Loucy (cell line): ENCODE data around the gene WDR1.

Source experiments
- EZH2phosphoT487 ChIP-seq: fragments of 200-600 bp; IDR thresholded peaks from 2 replicates; pipeline ENCODE4 v1.6.1; 2018; ENCODE audit warnings: antibody characterized with exemption, mild to moderate bottlenecking, moderate library complexity, borderline replicate concordance
- TF ChIP-seq, protein P1 (sequence below): fragments of 200-600 bp; sonication (generic); conservative IDR thresholded peaks from 2 replicates; pipeline ENCODE4 v1.5.1; 2014; ENCODE audit warnings: mild to moderate bottlenecking, antibody characterized with exemption, low read length

DNA sequence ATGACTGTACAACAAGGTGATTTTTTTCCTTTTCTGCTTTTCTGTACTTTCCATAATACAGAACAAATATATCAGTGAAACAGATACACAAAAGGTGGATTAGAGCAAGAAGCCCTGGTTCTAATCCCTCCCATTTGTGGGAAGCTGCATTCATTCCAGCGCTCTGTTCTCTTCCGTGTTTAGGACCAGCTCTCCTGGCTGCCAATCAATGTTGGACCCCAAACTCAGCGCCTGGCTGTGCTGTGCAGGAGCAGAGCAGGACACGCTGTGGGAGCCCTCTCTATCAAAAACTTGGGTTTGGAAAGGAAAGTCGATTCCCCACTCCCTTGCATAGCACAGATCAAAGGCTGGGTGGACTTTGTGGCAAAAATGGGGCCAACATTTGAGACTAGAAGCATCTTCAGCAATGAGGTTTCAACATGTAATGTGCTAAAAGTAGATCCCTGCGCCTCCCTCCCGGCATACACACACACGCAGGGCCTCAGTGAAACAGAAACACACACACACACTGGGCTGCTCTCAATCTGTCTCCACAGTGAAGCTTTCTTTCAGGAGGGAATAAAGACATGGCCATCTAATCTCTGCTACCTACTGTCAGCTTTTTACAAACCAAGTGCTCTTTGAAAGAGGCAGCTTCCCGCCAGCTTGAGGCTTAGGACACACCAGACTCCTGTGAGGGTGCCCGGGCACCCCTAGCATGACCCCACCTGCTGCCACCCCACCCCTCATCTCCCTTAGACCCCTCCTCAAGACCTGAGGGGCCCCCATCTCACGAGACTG, 12.2 kb downstream of the WDR1 start:
- TF ChIP-seq, protein P1, sequence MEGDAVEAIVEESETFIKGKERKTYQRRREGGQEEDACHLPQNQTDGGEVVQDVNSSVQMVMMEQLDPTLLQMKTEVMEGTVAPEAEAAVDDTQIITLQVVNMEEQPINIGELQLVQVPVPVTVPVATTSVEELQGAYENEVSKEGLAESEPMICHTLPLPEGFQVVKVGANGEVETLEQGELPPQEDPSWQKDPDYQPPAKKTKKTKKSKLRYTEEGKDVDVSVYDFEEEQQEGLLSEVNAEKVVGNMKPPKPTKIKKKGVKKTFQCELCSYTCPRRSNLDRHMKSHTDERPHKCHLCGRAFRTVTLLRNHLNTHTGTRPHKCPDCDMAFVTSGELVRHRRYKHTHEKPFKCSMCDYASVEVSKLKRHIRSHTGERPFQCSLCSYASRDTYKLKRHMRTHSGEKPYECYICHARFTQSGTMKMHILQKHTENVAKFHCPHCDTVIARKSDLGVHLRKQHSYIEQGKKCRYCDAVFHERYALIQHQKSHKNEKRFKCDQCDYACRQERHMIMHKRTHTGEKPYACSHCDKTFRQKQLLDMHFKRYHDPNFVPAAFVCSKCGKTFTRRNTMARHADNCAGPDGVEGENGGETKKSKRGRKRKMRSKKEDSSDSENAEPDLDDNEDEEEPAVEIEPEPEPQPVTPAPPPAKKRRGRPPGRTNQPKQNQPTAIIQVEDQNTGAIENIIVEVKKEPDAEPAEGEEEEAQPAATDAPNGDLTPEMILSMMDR = no peak
- TF ChIP-seq EZH2phosphoT487 = no peak
